Activated naive CD4-positive, alpha-beta T cell treated with anti-CD3 and anti-CD28 coated beads, Interleukin-2, amount 50 U/mL, for 24 hours (primary cell): ENCODE data around the gene CBX1.
A peak's percentile ranks its signal among the peaks of the same experiment; 100 is the strongest.

Experiments
- H3K27ac Mint-ChIP-seq: one replicate; pipeline ENCODE4 v1.8.0; 2021; ENCODE audit warnings: mild to moderate bottlenecking, mixed read lengths
- H3K27me3 Mint-ChIP-seq: one replicate; pipeline ENCODE4 v1.8.0; 2021; ENCODE audit warnings: mixed read lengths
- H3K36me3 Mint-ChIP-seq: one replicate; pipeline ENCODE4 v1.8.0; 2021; ENCODE audit warnings: mixed read lengths
- H3K4me1 Mint-ChIP-seq: one replicate; pipeline ENCODE4 v1.8.0; 2021; ENCODE audit warnings: mixed read lengths
- H3K4me3 Mint-ChIP-seq: one replicate; pipeline ENCODE4 v1.8.0; 2021; ENCODE audit warnings: mild to moderate bottlenecking, mixed read lengths
- H3K9me3 Mint-ChIP-seq: one replicate; pipeline ENCODE4 v1.8.0; 2021; ENCODE audit warnings: mixed read lengths

CBX1 gene

GRCh38 chr17:48128400-48128799 lies 27.1 kb upstream of the CBX1 start:
- H3K36me3 Mint-ChIP-seq: peaks cover 4% of the 10 kb centered on the region
- no peak overlapping the region for H3K27ac Mint-ChIP-seq
- no peaks in the 10 kb centered on the region for H3K27me3 Mint-ChIP-seq
- peaks cover 5% of the 10 kb centered on the region for H3K4me1 Mint-ChIP-seq
- H3K4me3 Mint-ChIP-seq: no peak overlapping the region
- no peaks in the 10 kb centered on the region for H3K9me3 Mint-ChIP-seq

- H3K4me1 Mint-ChIP-seq: peaks cover 5% of the 10 kb centered on the region
- H3K9me3 Mint-ChIP-seq: no peaks in the 10 kb centered on the region
- H3K27ac Mint-ChIP-seq: peak overlapping the region; percentile 6
- no peaks in the 10 kb centered on the region for H3K27me3 Mint-ChIP-seq
- peaks cover 7% of the 10 kb centered on the region for H3K36me3 Mint-ChIP-seq
- H3K4me3 Mint-ChIP-seq: no peak overlapping the region
Measured at GRCh38 chr17:48127371-48128051, 26.2 kb upstream of the CBX1 start.

DNA sequence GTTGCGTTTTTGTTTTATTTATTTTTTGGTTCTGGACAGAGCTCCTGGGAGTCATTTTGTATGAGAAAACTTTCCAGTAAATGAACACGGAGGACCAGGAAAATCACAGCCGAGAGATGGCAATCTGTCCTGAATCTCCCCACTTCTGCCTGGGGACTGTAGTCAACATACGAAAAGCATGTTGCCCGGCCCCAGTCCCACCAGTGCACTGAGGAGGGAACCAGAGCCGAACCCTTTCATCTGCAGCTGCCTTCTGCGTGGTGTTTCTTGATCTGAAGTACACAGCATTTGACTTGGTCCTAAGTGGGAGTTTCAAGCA lies 25.2 kb upstream of the CBX1 start:
- H3K36me3 Mint-ChIP-seq: peaks cover 7% of the 10 kb centered on the region

DNA sequence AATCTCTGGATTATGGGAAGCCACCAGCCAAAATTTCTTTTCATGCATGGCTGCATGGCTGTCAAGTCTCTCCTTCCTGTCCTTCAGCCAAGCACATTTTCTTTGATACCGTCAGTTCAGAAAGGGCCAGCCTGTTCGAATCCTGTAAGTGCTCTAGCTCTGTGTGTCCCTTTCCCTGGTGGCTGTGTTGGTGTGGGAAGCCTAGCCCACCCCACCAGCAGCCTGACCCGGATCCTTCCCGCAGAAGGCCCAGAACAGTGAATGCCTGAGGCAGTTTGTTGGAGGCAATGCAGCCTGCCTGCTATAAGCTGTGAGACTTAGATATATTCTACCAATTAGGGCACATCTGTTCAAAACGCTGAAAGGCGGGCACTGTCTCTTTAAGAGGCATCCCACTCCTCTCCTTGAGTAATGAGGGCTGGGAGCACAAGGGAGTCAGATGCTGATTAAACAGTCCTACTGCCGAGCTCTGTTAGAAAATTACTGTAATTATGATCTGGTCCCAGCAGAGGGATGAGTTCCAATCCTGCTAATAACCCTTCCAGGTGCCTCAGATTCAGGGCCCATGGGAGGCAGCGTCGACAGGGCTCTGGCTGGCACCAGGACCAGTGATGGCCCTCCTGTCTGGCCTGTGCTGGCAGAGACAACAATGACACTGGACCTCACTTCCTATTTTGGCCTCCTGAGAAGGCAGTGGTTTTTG lies 24.7 kb upstream of the CBX1 start:
- H3K27ac Mint-ChIP-seq: no peak overlapping the region

More for the DNA sequence above, 25.2 kb upstream of the CBX1 start:
- H3K27ac Mint-ChIP-seq: no peak overlapping the region
- no peaks in the 10 kb centered on the region for H3K9me3 Mint-ChIP-seq
- peaks cover 5% of the 10 kb centered on the region for H3K4me1 Mint-ChIP-seq
- no peaks in the 10 kb centered on the region for H3K27me3 Mint-ChIP-seq
- H3K4me3 Mint-ChIP-seq: no peak overlapping the region

GRCh38 chr17:48123776-48124388 lies 22.6 kb upstream of the CBX1 start:
- Mint-ChIP-seq H3K27me3 (no peaks in the 10 kb centered on the region), H3K4me3 (no peak overlapping the region), H3K4me1 (no peaks in the 10 kb centered on the region), H3K27ac (peak overlapping the region; percentile 35), H3K36me3 (peaks cover 7% of the 10 kb centered on the region), H3K9me3 (no peaks in the 10 kb centered on the region)

More for the DNA sequence above, 24.7 kb upstream of the CBX1 start:
- no peak overlapping the region for H3K4me3 Mint-ChIP-seq
- H3K4me1 Mint-ChIP-seq: no peaks in the 10 kb centered on the region
- H3K27me3 Mint-ChIP-seq: no peaks in the 10 kb centered on the region
- H3K36me3 Mint-ChIP-seq: peaks cover 7% of the 10 kb centered on the region
- no peaks in the 10 kb centered on the region for H3K9me3 Mint-ChIP-seq

DNA sequence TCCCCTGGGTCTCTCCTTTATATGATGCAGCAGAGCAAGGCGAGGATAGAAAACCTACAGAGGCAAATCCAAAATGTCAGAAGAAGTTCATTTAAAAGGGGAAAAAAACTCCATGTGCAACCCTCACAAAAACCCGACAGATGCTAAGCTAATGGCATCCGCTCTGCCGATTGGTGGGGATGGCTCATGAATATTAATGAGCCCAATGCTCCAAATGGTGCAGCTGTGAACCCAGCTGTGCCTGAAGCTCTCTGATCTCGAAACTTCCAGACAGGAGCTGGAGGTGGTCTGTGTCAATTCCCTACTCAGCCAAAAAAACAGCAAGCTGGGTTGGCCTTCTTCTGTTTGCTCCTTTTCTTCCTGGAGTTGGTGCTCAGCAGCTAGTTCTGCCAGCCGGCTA lies 21.8 kb upstream of the CBX1 start:
- Mint-ChIP-seq H3K4me1 (no peaks in the 10 kb centered on the region), H3K27ac (no peak overlapping the region), H3K4me3 (no peak overlapping the region), H3K36me3 (peaks cover 7% of the 10 kb centered on the region), H3K9me3 (no peaks in the 10 kb centered on the region), H3K27me3 (no peaks in the 10 kb centered on the region)

GRCh38 chr17:48122665-48123045 lies 21.4 kb upstream of the CBX1 start:
- peaks cover 7% of the 10 kb centered on the region for H3K36me3 Mint-ChIP-seq
- no peak overlapping the region for H3K4me3 Mint-ChIP-seq
- no peaks in the 10 kb centered on the region for H3K4me1 Mint-ChIP-seq
- H3K27ac Mint-ChIP-seq: no peak overlapping the region
- no peaks in the 10 kb centered on the region for H3K9me3 Mint-ChIP-seq
- no peaks in the 10 kb centered on the region for H3K27me3 Mint-ChIP-seq

DNA sequence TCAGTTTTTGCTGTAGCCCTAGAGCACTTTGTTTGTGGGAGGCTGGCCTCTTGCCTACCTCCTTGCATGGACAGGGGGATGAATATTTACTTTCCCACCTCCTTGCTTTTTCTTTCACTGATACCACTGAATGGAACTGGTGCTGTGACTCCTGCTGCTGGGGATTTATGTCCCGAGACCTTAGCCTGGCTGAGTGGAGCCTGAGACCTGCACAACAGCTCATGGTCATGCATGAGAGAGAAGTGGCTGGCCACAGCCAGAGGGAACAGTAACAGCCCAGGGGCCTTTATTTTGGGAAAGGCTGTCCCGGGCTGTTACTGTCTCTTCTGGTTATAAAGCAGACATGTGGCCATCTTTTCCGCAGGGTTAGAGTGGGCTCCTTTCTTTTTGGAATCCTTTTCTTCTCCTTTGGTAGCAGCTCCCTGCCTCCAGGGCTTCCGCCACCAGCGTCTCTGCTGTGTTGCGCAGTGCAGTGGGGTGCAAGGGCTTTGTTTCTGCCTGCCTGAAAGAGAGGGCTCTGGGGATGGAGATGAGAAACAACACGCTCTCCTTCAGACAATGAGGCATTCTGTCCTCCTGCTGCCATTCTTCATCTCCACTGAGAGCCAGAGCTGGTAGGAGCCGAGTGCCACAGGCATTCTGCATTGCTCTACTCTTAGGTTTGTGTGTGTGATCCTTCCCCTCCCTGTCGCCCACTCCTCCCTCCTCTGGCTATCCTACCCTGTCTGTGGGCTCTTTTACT lies 20.8 kb upstream of the CBX1 start:
- Mint-ChIP-seq H3K36me3 (peaks cover 7% of the 10 kb centered on the region), H3K9me3 (no peaks in the 10 kb centered on the region), H3K27me3 (no peaks in the 10 kb centered on the region)

GRCh38 chr17:48113201-48113676 lies 12.0 kb upstream of the CBX1 start:
- peaks cover 42% of the 10 kb centered on the region for H3K4me1 Mint-ChIP-seq
- H3K27me3 Mint-ChIP-seq: no peaks in the 10 kb centered on the region
- peak overlapping the region; percentile 49 for H3K4me3 Mint-ChIP-seq
- H3K9me3 Mint-ChIP-seq: no peaks in the 10 kb centered on the region
- peaks cover 3% of the 10 kb centered on the region for H3K36me3 Mint-ChIP-seq
- H3K27ac Mint-ChIP-seq: peak overlapping the region; percentile 86

More for the DNA sequence above, 20.8 kb upstream of the CBX1 start:
- Mint-ChIP-seq H3K4me1 (no peaks in the 10 kb centered on the region), H3K27ac (no peak overlapping the region), H3K4me3 (no peak overlapping the region)

GRCh38 chr17:48111937-48112241 lies 10.6 kb upstream of the CBX1 start:
- H3K4me3 Mint-ChIP-seq: peak overlapping the region; percentile 53
- peaks cover 50% of the 10 kb centered on the region for H3K4me1 Mint-ChIP-seq
- no peaks in the 10 kb centered on the region for H3K27me3 Mint-ChIP-seq
- peaks cover 3% of the 10 kb centered on the region for H3K36me3 Mint-ChIP-seq
- peak overlapping the region; percentile 89 for H3K27ac Mint-ChIP-seq
- no peaks in the 10 kb centered on the region for H3K9me3 Mint-ChIP-seq

DNA sequence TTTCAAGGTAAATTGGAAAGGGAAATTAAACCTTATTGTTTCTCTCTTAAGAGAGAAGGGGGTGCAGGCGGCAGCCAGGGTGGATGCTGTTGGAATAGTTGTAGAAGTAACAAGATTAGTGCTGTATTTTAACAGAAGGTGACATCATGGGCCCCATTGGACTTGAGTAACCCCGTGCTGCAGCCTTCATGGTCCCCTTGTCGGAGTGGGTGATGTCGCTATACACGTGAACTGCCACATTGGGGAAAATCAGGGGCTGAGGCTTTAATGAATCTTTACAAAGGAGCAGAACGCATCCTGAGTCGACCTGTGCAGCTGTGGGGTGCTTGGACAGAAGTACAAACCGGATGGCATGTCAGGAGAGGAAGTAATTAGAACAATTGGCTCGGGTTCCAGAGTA lies 9.5 kb upstream of the CBX1 start:
- peaks cover 55% of the 10 kb centered on the region for H3K4me1 Mint-ChIP-seq
- peak overlapping the region; percentile 48 for H3K4me3 Mint-ChIP-seq

DNA sequence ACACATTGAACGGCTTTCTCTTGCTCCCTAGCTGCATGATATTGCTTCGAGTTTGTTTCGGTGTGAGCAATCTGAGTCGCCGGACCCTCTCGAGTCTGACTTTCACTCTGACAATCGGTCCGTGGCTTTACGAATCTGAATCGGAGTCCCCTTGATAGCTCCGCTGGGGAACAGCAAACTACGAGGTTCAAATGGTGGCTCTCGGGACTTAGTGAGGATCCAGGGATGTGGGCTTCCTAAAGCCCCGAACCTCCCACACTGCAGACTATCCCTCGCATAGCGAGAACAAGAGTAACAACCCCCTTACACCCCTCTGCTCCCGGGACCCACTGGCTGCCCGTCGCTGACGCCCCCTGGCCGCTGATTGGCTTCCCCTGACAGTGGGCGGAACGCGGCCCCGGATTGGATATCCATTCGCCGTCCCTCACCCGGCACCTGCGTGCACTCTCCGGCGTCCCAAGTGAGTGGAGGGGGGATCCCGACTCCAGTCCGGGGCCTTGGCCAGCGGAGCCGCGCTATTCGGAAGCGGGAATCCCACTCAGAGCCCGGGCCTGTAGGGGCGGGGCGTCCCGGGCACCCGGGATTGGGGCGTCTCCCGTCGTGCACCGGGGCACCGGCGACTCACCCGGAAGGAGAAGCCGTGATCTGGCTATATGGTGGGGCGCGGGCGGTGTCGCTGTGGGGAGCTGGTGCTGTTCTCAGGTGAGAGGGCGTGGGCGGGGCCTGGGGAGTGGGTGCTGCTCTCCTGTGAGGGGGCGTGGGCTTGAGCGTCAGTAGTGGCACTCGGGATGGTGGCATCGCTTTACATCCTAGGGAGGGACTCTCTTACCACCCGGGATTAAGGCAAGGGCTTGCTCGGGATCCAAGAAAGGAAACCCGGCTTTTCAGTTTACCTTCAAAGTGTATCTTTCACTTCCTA lies 6.1 kb upstream of the CBX1 start, which contains the start of gene SNX11:
SNX11 (plus strand) TSS at position 630 of the 919 bp plus-strand sequence. CDS start 4,278 bp downstream, outside the sequence.
- no peaks in the 10 kb centered on the region for H3K9me3 Mint-ChIP-seq
- peak within 1 kb of the TSS; percentile 95 for H3K27ac Mint-ChIP-seq
- peaks cover 64% of the 10 kb centered on the region for H3K4me1 Mint-ChIP-seq
- no peaks in the 10 kb centered on the region for H3K27me3 Mint-ChIP-seq
- peak within 1 kb of the TSS; percentile 98 for H3K4me3 Mint-ChIP-seq
- H3K36me3 Mint-ChIP-seq: peaks cover 1% of the 10 kb centered on the region

More for the DNA sequence above, 9.5 kb upstream of the CBX1 start:
- Mint-ChIP-seq H3K27me3 (no peaks in the 10 kb centered on the region), H3K27ac (peak overlapping the region; percentile 65), H3K9me3 (no peaks in the 10 kb centered on the region), H3K36me3 (peaks cover 3% of the 10 kb centered on the region)

- Mint-ChIP-seq H3K9me3 (no peaks in the 10 kb centered on the region), H3K27me3 (no peaks in the 10 kb centered on the region), H3K27ac (peak overlapping the region; percentile 95), H3K36me3 (no peaks in the 10 kb centered on the region), H3K4me1 (peaks cover 59% of the 10 kb centered on the region), H3K4me3 (peak overlapping the region; percentile 98)
Measured at GRCh38 chr17:48106802-48107136, 5.5 kb upstream of the CBX1 start.

DNA sequence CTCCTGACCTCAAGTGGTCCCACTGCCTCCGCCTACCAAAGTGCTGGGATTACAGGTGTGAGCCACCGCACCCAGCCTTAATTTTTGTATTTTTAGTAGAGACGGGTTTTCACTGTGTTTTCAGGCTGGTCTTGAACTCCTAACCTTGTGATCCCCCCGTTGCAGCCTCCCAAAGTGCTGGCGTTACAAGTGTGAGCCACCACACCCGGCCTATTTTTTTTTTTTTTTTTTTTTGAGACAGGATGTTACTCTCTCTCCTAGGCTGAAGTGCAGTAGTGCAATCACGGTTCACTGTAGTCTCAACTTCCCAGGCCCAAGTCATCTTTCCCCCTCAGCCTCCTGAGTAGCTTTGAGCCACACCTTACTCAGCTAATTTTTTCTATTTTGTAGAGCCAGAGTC lies 3.2 kb upstream of the CBX1 start:
- peaks cover 57% of the 10 kb centered on the region for H3K4me1 Mint-ChIP-seq

More for the DNA sequence above, 3.2 kb upstream of the CBX1 start:
- no peaks in the 10 kb centered on the region for H3K36me3 Mint-ChIP-seq
- no peak overlapping the region for H3K4me3 Mint-ChIP-seq
- H3K27ac Mint-ChIP-seq: peak overlapping the region; percentile 53
- no peaks in the 10 kb centered on the region for H3K27me3 Mint-ChIP-seq
- no peaks in the 10 kb centered on the region for H3K9me3 Mint-ChIP-seq
